HL-60/S4 (cell line): Measurements from ENCODE around the gene HGFAC.

ENCODE experiments used
- in situ Hi-C: fragments of 300-500 bp; cut with MboI; formaldehyde crosslinking; loops from 2 replicates; pipeline ENCODE4 v1.14.3; 2022; ENCODE audit warnings: low sequenced_read_pairs

HGFAC gene

GRCh38 chr4:3423406-3423805, 18.4 kb upstream of the HGFAC start:
- in situ Hi-C loops, result no loop called here

GRCh38 chr4:3423952-3424351, 17.8 kb upstream of the HGFAC start:
- in situ Hi-C loops, result no loop called here

- in situ Hi-C loops, result no loop called here
Observed at GRCh38 chr4:3424522-3425095, 17.2 kb upstream of the HGFAC start.

GRCh38 chr4:3426465-3427133, 15.2 kb upstream of the HGFAC start:
- in situ Hi-C loops, result no loop called here

DNA sequence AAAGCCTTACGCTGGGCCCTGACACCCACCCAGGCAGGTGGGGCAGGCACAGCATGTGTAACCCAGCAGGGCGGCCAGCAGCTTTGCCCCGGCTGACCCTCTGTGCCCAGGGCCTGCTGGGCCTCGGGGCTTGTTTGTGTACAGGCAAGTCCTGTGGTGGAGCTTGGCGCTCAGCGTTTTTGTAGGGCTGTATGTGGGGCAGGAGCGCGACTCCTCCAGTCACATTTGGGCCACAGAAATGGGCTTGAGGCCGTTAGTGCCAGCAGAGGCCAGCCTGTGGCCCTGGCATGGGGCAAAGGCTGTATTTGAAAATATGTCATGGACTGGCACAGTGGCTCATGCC, 14.7 kb upstream of the HGFAC start:
- in situ Hi-C loops, result no loop called here

- in situ Hi-C loops, result no loop called here
Observed at GRCh38 chr4:3427706-3428446, 13.9 kb upstream of the HGFAC start.

DNA sequence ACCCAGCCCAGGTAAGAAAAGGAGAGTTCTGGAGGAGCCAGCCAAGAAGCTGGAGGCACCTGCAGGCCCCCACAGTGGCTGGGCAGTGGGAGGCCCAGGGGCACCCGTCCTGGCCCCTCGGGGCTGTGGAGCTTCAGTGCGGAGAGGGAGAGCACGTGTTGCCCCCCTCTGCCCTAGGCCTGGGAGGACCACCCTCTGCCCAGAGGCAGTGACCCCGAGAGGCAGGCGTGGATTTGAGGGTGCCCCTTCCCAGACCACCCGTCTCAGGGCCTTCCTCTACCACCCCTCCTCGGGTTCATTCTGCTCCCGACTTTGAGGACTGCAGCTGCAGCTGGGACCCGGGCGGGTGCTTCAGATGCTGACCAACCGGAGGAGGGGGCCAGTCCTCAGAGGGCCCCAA, 12.1 kb upstream of the HGFAC start:
- in situ Hi-C loops, result no loop called here

DNA sequence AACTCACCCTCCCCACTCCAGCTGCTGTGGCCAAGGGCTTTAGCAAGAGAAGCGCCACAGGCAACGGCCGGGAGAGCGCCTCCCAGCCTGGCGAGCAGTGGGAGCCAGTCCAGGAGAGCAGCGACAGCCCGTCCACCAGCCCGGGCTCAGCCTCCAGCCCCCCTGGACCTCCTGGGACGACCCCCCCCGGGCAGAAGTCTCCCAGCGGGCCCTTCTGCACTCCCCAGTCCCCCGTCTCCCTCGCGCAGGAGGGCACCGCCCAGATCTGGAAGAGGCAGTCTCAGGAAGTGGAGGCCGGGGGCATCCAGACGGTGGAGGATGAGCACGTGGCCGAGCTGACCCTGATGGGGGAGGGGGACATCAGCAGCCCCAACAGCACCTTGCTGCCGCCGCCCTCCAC, 11.2 kb upstream of the HGFAC start:
- in situ Hi-C loops, result no loop called here

- in situ Hi-C loops, result no loop called here
Observed at GRCh38 chr4:3431446-3431993, 10.2 kb upstream of the HGFAC start.

GRCh38 chr4:3432381-3432790, 9.4 kb upstream of the HGFAC start:
- in situ Hi-C loops, result no loop called here

- in situ Hi-C loops, result no loop called here
Observed at GRCh38 chr4:3433138-3433869, 8.5 kb upstream of the HGFAC start.

GRCh38 chr4:3434881-3435685, 6.7 kb upstream of the HGFAC start:
- in situ Hi-C loops, result no loop called here

DNA sequence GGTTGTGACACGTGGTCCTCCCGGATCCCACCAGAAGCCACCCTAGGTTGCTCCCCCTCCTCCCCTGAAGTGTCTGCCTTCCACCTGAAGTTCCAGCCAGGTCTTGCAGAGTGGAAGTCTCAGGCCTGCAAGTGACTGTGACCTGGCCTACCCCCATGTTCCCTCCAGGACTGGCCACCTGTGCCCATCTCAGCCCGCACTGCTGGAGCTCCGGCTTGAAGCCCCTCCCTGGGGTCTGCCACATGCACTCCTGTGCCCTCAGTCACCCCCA, 6.1 kb upstream of the HGFAC start:
- in situ Hi-C loops, result no loop called here

GRCh38 chr4:3436048-3436797, 5.5 kb upstream of the HGFAC start:
- in situ Hi-C loops, result no loop called here

DNA sequence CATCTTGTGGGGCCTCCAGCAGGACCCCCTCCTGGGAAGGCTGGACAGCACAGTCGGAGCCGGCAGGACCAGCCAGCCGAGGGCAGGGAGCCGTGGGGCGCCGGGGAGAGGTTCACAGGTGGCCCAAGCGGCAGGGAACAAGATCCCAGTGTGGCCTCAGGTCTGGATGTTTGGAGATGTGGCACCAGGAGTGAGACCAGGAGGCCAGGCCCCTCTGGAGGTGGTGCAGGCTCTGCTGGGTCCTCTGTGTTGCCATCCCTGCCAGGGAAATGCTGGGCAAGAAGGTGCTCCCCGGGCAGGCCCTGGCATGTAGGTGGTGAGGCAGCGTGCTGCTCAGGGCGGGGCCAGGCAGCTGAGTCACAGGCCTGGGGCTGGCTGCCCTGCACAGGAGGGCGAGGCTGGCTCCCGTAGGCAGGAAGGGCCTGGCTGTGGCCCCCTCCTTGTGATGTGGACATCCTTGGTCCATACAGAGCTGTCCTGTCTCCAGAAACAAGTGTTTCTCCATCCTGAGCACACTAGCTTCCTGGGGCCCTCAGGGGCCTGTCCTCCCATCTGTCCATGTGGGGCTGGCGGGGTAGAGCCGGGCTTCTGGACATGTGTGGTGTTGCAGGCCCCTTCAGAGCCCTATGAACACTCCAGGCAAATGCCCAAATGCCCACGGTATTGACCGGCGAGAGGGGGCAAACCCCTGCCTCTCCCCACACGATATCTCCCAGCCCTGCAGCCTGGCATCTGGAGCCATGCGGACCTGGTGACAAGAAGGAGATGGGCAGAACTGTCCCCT, 4.8 kb upstream of the HGFAC start:
- in situ Hi-C loops, result no loop called here

- in situ Hi-C loops, result no loop called here
Observed at GRCh38 chr4:3437582-3437936, 4.2 kb upstream of the HGFAC start.

- in situ Hi-C loops, result no loop called here
Observed at GRCh38 chr4:3437998-3438846, 3.5 kb upstream of the HGFAC start.

DNA sequence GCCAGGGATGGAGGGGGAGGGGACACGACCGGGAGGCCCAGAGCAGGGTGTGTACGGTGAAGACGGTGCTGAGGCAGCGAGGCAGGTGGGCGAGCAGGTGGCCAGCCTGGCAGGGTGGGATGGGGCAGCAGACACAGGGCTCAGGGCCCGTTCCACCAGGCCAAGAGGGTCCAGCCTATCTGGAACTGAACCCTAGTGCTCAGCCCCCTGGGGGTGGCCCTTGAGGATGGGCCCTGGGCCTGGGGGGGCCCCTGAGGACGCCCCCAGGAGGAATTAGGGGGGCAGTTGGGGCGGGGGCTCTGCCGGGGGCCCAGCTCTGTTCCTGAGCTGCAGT, 3.0 kb upstream of the HGFAC start:
- in situ Hi-C loops, result no loop called here

GRCh38 chr4:3439391-3439790, 2.4 kb upstream of the HGFAC start:
- in situ Hi-C loops, result no loop called here
